Measurements from ENCODE around the gene GBF1. TPM values are rescaled to one million over a fixed set of nuclear protein-coding genes. Genes with fewer than 3 reads are reported as not detected.

The GBF1 gene
- total RNA-seq, 2 experiments from 2014 or later, result 28.8 to 30.9 TPM

GRCh38 chr10:102411341-102412255 lies 166.3 kb downstream of the GBF1 start:
- Mint-ChIP-seq H3K4me1 (ENCODE audit: low read depth) (peaks cover 47% of the 10 kb centered on the region), H3K36me3 (ENCODE audit: low read depth) (peaks cover 7% of the 10 kb centered on the region), H3K27ac (peak overlapping the region; percentile 80), H3K27me3 (peaks cover 51% of the 10 kb centered on the region), H3K4me3 (peak overlapping the region; percentile 85), H3K9me3 (no peaks in the 10 kb centered on the region)
- intact Hi-C loops (cut with DNase I, micrococcal nuclease), result no loop called here
- no peak for TF ChIP-seq CTCF (IDR thresholded peaks at IDR 0.05)
- ATAC-seq (ENCODE audit: poor library complexity), result no peak
- Histone ChIP-seq H3K9me3 (ENCODE audit: control insufficient read depth in 1 of 2, insufficient read depth in 1 of 2, low read length in 2 of 2) (peaks cover 0 to 19% of the 10 kb centered on the region in 2 experiments), H3K4me3 (ENCODE audit: low read length) (no peak overlapping the region), H3K27me3 (ENCODE audit: control insufficient read depth in 1 of 2, insufficient read depth in 2 of 2, low read length in 2 of 2) (peaks cover 11 to 28% of the 10 kb centered on the region in 2 experiments), H3K4me1 (ENCODE audit: insufficient read depth, low read length) (peaks cover 53% of the 10 kb centered on the region), H3K27ac (ENCODE audit: low read depth in 1 of 2, low read length in 2 of 2) (no peak overlapping the region), H3K36me3 (ENCODE audit: insufficient read depth, low read length) (no peaks in the 10 kb centered on the region)
- CTCF ChIA-PET, result interaction anchor here (1.2 to 2.7 kb wide), 4 partner anchors 11 to 68 kb away, joined by 4 to 13 read pairs (median 6); no protein-coding TSS in a partner anchor
- DNase-seq, result peak in 1 of 14 experiments; percentile 31
- POLR2A ChIA-PET, result interaction anchor here (1.0 to 3.0 kb wide), 6 partner anchors 10 to 39 kb away, joined by 3 to 48 read pairs (median 4); partner anchors contain the start of genes CUEDC2 and FBXL15

- DNase-seq, result peak in 1 of 14 experiments; percentile 28
- TF ChIP-seq CTCF (IDR thresholded peaks at IDR 0.05), result no peak
- no peaks in the 10 kb centered on the region for H3K36me3 ChIP-seq (ENCODE audit: insufficient read depth, low read length)
- Mint-ChIP-seq H3K4me3 (no peak overlapping the region), H3K27me3 (peaks cover 56% of the 10 kb centered on the region), H3K9me3 (no peaks in the 10 kb centered on the region), H3K36me3 (ENCODE audit: low read depth) (peaks cover 7% of the 10 kb centered on the region), H3K4me1 (ENCODE audit: low read depth) (peaks cover 41% of the 10 kb centered on the region), H3K27ac (peak overlapping the region; percentile 52)
- ChIA-PET POLR2A (interaction anchor here (1.2 to 1.7 kb wide), 3 partner anchors 13 to 38 kb away, joined by 3 to 5 read pairs (median 4); partner anchors contain the start of gene CUEDC2), CTCF (interaction anchor here (1.2 to 2.5 kb wide), 4 partner anchors 10 to 67 kb away, joined by 4 to 7 read pairs (median 4); no protein-coding TSS in a partner anchor)
- intact Hi-C loops (cut with DNase I, micrococcal nuclease), result no loop called here
- H3K9me3 ChIP-seq (ENCODE audit: control insufficient read depth in 1 of 2, insufficient read depth in 1 of 2, low read length in 2 of 2), result peaks cover 0 to 22% of the 10 kb centered on the region in 2 experiments
- H3K4me3 ChIP-seq (ENCODE audit: low read length), result no peak overlapping the region
- no peak overlapping the region for H3K27ac ChIP-seq (ENCODE audit: low read depth in 1 of 2, low read length in 2 of 2)
- H3K4me1 ChIP-seq (ENCODE audit: insufficient read depth, low read length), result peaks cover 53% of the 10 kb centered on the region
- ATAC-seq (ENCODE audit: poor library complexity), result no peak
- H3K27me3 ChIP-seq (ENCODE audit: control insufficient read depth in 1 of 2, insufficient read depth in 2 of 2, low read length in 2 of 2), result peaks cover 17 to 31% of the 10 kb centered on the region in 2 experiments
Measured at GRCh38 chr10:102412293-102412692, 167.0 kb downstream of the GBF1 start.

GRCh38 chr10:102413053-102413705 lies 167.8 kb downstream of the GBF1 start:
- Mint-ChIP-seq H3K36me3 (ENCODE audit: low read depth) (peaks cover 7% of the 10 kb centered on the region), H3K27ac (peak overlapping the region; percentile 52), H3K4me1 (ENCODE audit: low read depth) (peaks cover 32% of the 10 kb centered on the region), H3K4me3 (peak overlapping the region; percentile 51), H3K27me3 (peaks cover 63% of the 10 kb centered on the region), H3K9me3 (no peaks in the 10 kb centered on the region)
- H3K27me3 ChIP-seq (ENCODE audit: control insufficient read depth in 1 of 2, insufficient read depth in 2 of 2, low read length in 2 of 2), result peaks cover 26 to 34% of the 10 kb centered on the region in 2 experiments
- no peaks in the 10 kb centered on the region for H3K36me3 ChIP-seq (ENCODE audit: insufficient read depth, low read length)
- ChIA-PET CTCF (interaction anchor here (1.3 to 2.5 kb wide), 2 partner anchors 9 to 14 kb away, joined by 5 to 7 read pairs; no protein-coding TSS in a partner anchor), POLR2A (interaction anchor here (1.0 to 1.7 kb wide), 4 partner anchors 13 to 37 kb away, joined by 3 to 5 read pairs (median 4); partner anchors contain the start of gene CUEDC2)
- peaks cover 45% of the 10 kb centered on the region for H3K4me1 ChIP-seq (ENCODE audit: insufficient read depth, low read length)
- peak in 5 of 14 experiments; percentile 35 to 79 (median 57) for DNase-seq
- peaks cover 0 to 21% of the 10 kb centered on the region in 2 experiments for H3K9me3 ChIP-seq (ENCODE audit: control insufficient read depth in 1 of 2, insufficient read depth in 1 of 2, low read length in 2 of 2)
- no peak for TF ChIP-seq CTCF (IDR thresholded peaks at IDR 0.05)
- intact Hi-C loops (cut with DNase I, micrococcal nuclease), result no loop called here
- no peak for ATAC-seq (ENCODE audit: poor library complexity)
- no peak overlapping the region for H3K4me3 ChIP-seq (ENCODE audit: low read length)
- no peak overlapping the region for H3K27ac ChIP-seq (ENCODE audit: low read depth in 1 of 2, low read length in 2 of 2)
